Left ventricle myocardium inferior (tissue), 1 donor: Measurements from ENCODE around the gene CD200R1. TPM values are rescaled to one million over a fixed set of nuclear protein-coding genes. Genes with fewer than 3 reads are reported as not detected.

Experiments used
- DNase-seq: peaks from one replicate; pipeline ENCODE4 v3.0.0-alpha.2; 2020
- H3K27ac ChIP-seq: fragments of 200-600 bp; replicated peaks from 2 replicates; pipeline ENCODE4 v1.8.0; 2021
- H3K27me3 ChIP-seq: fragments of 200-600 bp; 2 replicates; pipeline ENCODE4 v1.8.0; 2021; ENCODE audit warnings: low read depth
- H3K36me3 ChIP-seq: fragments of 200-600 bp; 2 replicates; pipeline ENCODE4 v1.8.0; 2021
- H3K4me1 ChIP-seq: fragments of 200-600 bp; 2 replicates; pipeline ENCODE4 v1.8.0; 2021
- H3K4me3 ChIP-seq: fragments of 200-600 bp; 2 replicates; pipeline ENCODE4 v1.8.0; 2021; ENCODE audit warnings: mild to moderate bottlenecking, moderate library complexity
- H3K9me3 ChIP-seq: fragments of 200-600 bp; replicated peaks from 2 replicates; pipeline ENCODE4 v1.8.0; 2021
- intact Hi-C: fragments of 100-400 bp; cut with micrococcal nuclease; formaldehyde crosslinking; loops from one replicate; pipeline ENCODE4 v1.11.0; 2022
- total RNA-seq: library from RNA; stranded (reverse); fragmentation: NEBNext Ultra II Directional; extraction: Animal tissue kit (Norgen Biotek cat#: 25700); gene quantifications from one replicate; pipeline ENCODE4 v1.2.1, GENCODE V29; 2021
- TF ChIP-seq, protein P1 (sequence below): fragments of 200-600 bp; IDR thresholded peaks from 2 replicates; pipeline ENCODE4 v1.8.0; 2021; ENCODE audit warnings: antibody characterized with exemption, mild to moderate bottlenecking, borderline replicate concordance
- donor health status: DM: no; HTN: yes; CAD: no; lungs with severe emphysema.

The CD200R1 gene
- total RNA-seq, 1 donor from 2014 or later = 0.82 TPM

DNA sequence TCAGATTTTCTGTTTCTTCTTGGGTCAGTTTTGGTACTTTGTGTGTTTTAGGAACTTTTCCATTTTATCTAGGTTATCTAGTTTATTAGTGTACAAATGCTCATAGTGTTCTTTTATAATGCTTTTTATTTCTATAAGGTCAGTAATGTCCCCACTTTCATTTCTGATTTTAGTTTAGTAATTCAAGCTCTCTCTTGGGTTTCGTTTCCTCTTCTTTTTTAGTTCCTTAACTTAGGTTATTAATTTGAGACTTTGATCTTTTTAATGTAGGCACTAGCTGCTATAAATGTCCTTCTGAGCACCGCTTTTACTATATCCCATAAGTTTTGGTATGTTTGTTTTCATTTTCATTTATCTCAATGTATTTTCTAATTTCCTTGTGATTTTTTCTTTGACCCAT, 101.3 kb downstream of the CD200R1 start:
- Histone ChIP-seq H3K4me3 (no peak overlapping the region), H3K27me3 (no peaks in the 10 kb centered on the region), H3K36me3 (no peaks in the 10 kb centered on the region), H3K4me1 (no peaks in the 10 kb centered on the region), H3K27ac (no peak overlapping the region), H3K9me3 (peaks cover 44% of the 10 kb centered on the region)
- no peak for DNase-seq
- TF ChIP-seq, protein P1, sequence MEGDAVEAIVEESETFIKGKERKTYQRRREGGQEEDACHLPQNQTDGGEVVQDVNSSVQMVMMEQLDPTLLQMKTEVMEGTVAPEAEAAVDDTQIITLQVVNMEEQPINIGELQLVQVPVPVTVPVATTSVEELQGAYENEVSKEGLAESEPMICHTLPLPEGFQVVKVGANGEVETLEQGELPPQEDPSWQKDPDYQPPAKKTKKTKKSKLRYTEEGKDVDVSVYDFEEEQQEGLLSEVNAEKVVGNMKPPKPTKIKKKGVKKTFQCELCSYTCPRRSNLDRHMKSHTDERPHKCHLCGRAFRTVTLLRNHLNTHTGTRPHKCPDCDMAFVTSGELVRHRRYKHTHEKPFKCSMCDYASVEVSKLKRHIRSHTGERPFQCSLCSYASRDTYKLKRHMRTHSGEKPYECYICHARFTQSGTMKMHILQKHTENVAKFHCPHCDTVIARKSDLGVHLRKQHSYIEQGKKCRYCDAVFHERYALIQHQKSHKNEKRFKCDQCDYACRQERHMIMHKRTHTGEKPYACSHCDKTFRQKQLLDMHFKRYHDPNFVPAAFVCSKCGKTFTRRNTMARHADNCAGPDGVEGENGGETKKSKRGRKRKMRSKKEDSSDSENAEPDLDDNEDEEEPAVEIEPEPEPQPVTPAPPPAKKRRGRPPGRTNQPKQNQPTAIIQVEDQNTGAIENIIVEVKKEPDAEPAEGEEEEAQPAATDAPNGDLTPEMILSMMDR = no peak
- intact Hi-C loops = no loop called here

DNA sequence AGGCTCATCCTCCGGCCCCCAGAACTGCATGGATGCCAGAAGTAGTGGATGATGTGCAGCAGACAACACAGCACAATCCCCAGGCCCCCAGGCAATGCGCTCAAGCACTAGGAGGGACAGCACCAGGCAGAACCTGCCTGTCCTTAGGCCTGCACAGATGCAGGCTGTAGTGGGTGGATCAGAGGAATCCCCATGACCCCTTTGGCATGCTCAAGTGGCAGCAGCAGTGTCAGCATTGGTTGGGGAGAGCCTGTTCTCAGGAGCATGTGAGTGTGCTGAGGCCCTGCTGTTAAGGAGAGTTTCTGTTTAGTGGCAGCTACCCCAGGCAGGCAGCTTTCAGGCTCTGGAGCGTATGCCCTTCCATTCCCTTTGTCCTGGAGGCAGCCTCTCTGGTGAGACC, 103.2 kb downstream of the CD200R1 start:
- no peaks in the 10 kb centered on the region for H3K27me3 ChIP-seq
- TF ChIP-seq, protein P1 = no peak
- intact Hi-C loops = no loop called here
- DNase-seq = no peak
- no peaks in the 10 kb centered on the region for H3K4me1 ChIP-seq
- H3K4me3 ChIP-seq = no peak overlapping the region
- no peaks in the 10 kb centered on the region for H3K36me3 ChIP-seq
- no peak overlapping the region for H3K27ac ChIP-seq
- peaks cover 51% of the 10 kb centered on the region for H3K9me3 ChIP-seq

Other genes with a start within 250 kb of the CD200R1 start
- gene CD200R1L, start 128.2 kb downstream of the CD200R1 start, total RNA-seq = not detected
- gene GTPBP8, start 15.9 kb upstream of the CD200R1 start, total RNA-seq = 28.5 TPM
- gene BOC, start 236.5 kb upstream of the CD200R1 start, total RNA-seq = 6.7 TPM